ENCODE data around the gene DLD.

GRCh38 chr7:107878636-107879035 lies 12.3 kb upstream of the DLD start:
- TF ChIP-seq CTCF (IDR thresholded peaks at IDR 0.05) (no peak), POLR2A (IDR thresholded peaks at IDR 0.05) (no peak), POLR2AphosphoS5 (IDR thresholded peaks at IDR 0.05) (no peak)
